HG03571 (cell line): Measurements from ENCODE around the gene FNDC3B.

ENCODE experiments used
- ATAC-seq: cut with Tn5 transposase; IDR thresholded peaks from one replicate; pipeline ENCODE4 v1.9.1; 2021; ENCODE audit not compliant: unreplicated experiment

Gene FNDC3B

GRCh38 chr3:172376402-172376801 lies 337.0 kb downstream of the FNDC3B start:
- ATAC-seq: no peak

- no peak for ATAC-seq
These were observed 337.5 kb downstream of the FNDC3B start for GRCh38 chr3:172376881-172377280.

- no peak for ATAC-seq
These were observed 339.1 kb downstream of the FNDC3B start for GRCh38 chr3:172378439-172378838.

GRCh38 chr3:172379372-172379771 lies 340.0 kb downstream of the FNDC3B start:
- no peak for ATAC-seq

GRCh38 chr3:172380632-172381031 lies 341.3 kb downstream of the FNDC3B start:
- ATAC-seq: no peak

GRCh38 chr3:172383306-172383796 lies 344.0 kb downstream of the FNDC3B start:
- ATAC-seq: no peak

GRCh38 chr3:172384836-172385235 lies 345.5 kb downstream of the FNDC3B start:
- no peak for ATAC-seq

- no peak for ATAC-seq
These were observed 348.4 kb downstream of the FNDC3B start for GRCh38 chr3:172387728-172388127.

- ATAC-seq: no peak
These were observed 349.2 kb downstream of the FNDC3B start for GRCh38 chr3:172388412-172389078.

GRCh38 chr3:172390792-172391191 lies 351.4 kb downstream of the FNDC3B start:
- no peak for ATAC-seq

GRCh38 chr3:172391592-172392302 lies 352.4 kb downstream of the FNDC3B start:
- ATAC-seq: no peak

- ATAC-seq: no peak
These were observed 355.3 kb downstream of the FNDC3B start for GRCh38 chr3:172394692-172395091.

- no peak for ATAC-seq
These were observed 357.0 kb downstream of the FNDC3B start for GRCh38 chr3:172396400-172396799.

- no peak for ATAC-seq
These were observed 358.5 kb downstream of the FNDC3B start for GRCh38 chr3:172397716-172398405.

GRCh38 chr3:172398484-172398883 lies 359.1 kb downstream of the FNDC3B start:
- ATAC-seq: no peak

GRCh38 chr3:172402090-172402489 lies 362.7 kb downstream of the FNDC3B start:
- ATAC-seq: no peak

GRCh38 chr3:172402892-172403643 lies 363.7 kb downstream of the FNDC3B start:
- ATAC-seq: no peak

GRCh38 chr3:172404237-172404962 lies 365.0 kb downstream of the FNDC3B start:
- ATAC-seq: no peak

GRCh38 chr3:172405914-172406313 lies 366.5 kb downstream of the FNDC3B start:
- ATAC-seq: no peak

GRCh38 chr3:172407872-172408271 lies 368.5 kb downstream of the FNDC3B start:
- no peak for ATAC-seq
